Hematopoietic multipotent progenitor cell treated with erythropoietin and hydrocortisone succinate and interleukin-3 and kit ligand, for 8 days (in vitro differentiated cells): ENCODE results near the gene CENPU.
"Not testable (repeated sequence)": the region's sequence is repeated elsewhere in the genome, so short reads cannot be mapped to it uniquely, and the experiment has no call there.

Source experiments
- DNase-seq: peaks from one replicate; pipeline ENCODE4 v3.0.0-alpha.2; 2015

Gene CENPU

GRCh38 chr4:184733654-184734524, at the start of gene CENPU:
Gene CENPU (minus strand): TSS chr4:184734096. CDS start chr4:184734062, 34 bp downstream.
- peak; percentile 99 for DNase-seq

GRCh38 chr4:184782731-184783373, 49.0 kb upstream of the CENPU start:
- DNase-seq: peak; percentile 16

- not testable (repeated sequence) for DNase-seq
These were observed 45.3 kb upstream of the CENPU start for GRCh38 chr4:184779160-184779559.

GRCh38 chr4:184778325-184778724, 44.4 kb upstream of the CENPU start:
- no peak for DNase-seq

- DNase-seq: no peak
These were observed 42.9 kb upstream of the CENPU start for GRCh38 chr4:184776821-184777220.

- DNase-seq: no peak
These were observed 42.1 kb upstream of the CENPU start for GRCh38 chr4:184775854-184776555.

- DNase-seq: no peak
These were observed 40.3 kb upstream of the CENPU start for GRCh38 chr4:184774152-184774551.

GRCh38 chr4:184771416-184771815, 37.5 kb upstream of the CENPU start:
- DNase-seq: no peak

- no peak for DNase-seq
These were observed 35.4 kb upstream of the CENPU start for GRCh38 chr4:184769141-184769765.

GRCh38 chr4:184768296-184768695, 34.4 kb upstream of the CENPU start:
- no peak for DNase-seq

GRCh38 chr4:184766446-184766845, 32.5 kb upstream of the CENPU start:
- no peak for DNase-seq

- no peak for DNase-seq
These were observed 31.8 kb upstream of the CENPU start for GRCh38 chr4:184765473-184766340.

GRCh38 chr4:184764601-184765000, 30.7 kb upstream of the CENPU start:
- no peak for DNase-seq

GRCh38 chr4:184763150-184763780, 29.4 kb upstream of the CENPU start:
- DNase-seq: no peak

- DNase-seq: peak; percentile 69
These were observed 28.2 kb upstream of the CENPU start for GRCh38 chr4:184762100-184762499.

- no peak for DNase-seq
These were observed 26.8 kb upstream of the CENPU start for GRCh38 chr4:184760681-184761080.

GRCh38 chr4:184757810-184758209, 23.9 kb upstream of the CENPU start:
- no peak for DNase-seq

GRCh38 chr4:184756399-184756798, 22.5 kb upstream of the CENPU start:
- DNase-seq: no peak

GRCh38 chr4:184755278-184755677, 21.4 kb upstream of the CENPU start:
- no peak for DNase-seq

- no peak for DNase-seq
These were observed 18.8 kb upstream of the CENPU start for GRCh38 chr4:184752496-184753275.

GRCh38 chr4:184751585-184751956, 17.7 kb upstream of the CENPU start:
- no peak for DNase-seq
